Endometrial microvascular endothelial cells (primary cell): Measurements from ENCODE around the gene U2AF1. TPM values are rescaled to one million over a fixed set of nuclear protein-coding genes. Genes with fewer than 3 reads are reported as not detected.
"Not testable (repeated sequence)": the region's sequence is repeated elsewhere in the genome, so short reads cannot be mapped to it uniquely, and the experiment has no call there.

Source experiments
- in situ Hi-C: cut with HindIII; loops from 2 replicates; pipeline ENCODE4 v1.10.0; 2017; ENCODE audit warnings: low sequenced_read_pairs, low pct_unique_long_range_greater_than_20kb; ENCODE audit errors: inconsistent ontology term
- total RNA-seq: library from RNA; depleted of rRNA; stranded (reverse); fragments of >200 nt; gene quantifications from one replicate; pipeline ENCODE4 v1.2.3, GENCODE V29; 2015; ENCODE audit errors: inconsistent ontology term

The U2AF1 gene
- total RNA-seq, 1 donor from 2014 or later, result 17.0 TPM

- in situ Hi-C loops, result not testable (repeated sequence)
Observed at GRCh38 chr21:43089463-43089862, 17.9 kb downstream of the U2AF1 start.

DNA sequence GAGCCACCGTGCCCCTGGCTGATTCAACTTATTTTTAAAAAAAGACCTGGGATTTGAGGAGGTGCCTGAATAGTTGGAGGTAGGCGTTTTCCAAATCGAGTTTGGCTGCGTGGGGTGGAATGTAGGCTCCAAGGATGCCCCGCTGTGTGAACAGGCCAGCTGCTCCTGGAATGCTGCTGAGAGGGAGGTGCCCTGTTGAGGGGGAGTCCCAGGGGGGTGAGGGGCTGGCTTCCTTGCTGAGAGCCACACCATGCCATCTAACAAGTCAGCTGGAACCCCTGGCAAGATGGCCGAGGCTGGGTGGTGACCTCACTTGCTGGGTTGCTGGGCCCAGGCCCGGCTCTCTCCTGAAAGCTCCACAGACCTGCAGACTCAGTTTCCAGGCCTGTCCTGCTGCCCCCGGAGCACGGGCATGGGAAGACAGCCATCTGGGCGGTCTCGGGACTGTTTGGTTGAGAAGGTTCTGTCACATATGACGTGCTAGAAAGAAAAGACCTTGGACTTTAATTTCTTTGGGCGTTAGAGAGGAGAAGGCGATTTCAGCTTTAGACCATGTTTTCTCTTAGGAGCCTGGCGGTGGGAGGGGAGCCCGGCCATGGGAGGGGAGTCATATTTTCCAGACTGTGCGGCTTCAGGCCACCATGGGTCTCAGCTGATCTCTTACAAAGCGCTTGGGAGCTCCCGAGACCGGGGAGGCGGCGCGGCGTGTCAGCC, 24.6 kb downstream of the U2AF1 start:
- in situ Hi-C loops, result not testable (repeated sequence)

GRCh38 chr21:43076643-43077042, 30.7 kb downstream of the U2AF1 start:
- in situ Hi-C loops, result not testable (repeated sequence)

DNA sequence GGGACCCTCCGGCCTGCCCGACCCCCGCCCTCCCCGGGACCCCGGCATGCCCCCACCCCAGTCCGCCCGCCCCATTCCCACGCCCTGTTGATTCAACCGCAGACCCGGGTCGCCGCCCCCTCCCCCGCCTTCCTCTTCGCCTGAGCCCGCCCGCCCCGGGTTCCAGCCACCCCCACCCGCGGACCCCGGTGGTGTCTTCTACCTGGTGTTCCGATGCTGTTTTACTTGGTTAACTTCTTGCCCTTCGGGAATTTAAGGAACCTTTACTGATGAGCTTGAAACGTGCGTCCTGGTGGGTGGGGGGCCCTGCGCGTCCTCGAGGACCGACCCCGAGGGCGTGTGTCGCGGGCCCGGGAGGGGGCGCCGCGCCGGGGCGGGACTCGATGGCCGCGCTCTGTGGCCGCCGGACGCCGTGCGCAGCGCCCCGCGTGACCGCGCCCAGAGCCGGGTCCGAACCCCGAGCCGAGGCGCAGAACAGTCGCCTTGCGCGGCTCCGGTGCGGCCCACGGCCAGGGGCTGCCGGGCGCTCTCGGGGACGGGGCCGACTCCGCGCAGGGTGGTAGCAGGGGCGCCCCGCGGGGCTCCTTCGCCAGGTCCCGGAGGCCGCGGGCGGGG, 31.2 kb downstream of the U2AF1 start:
- in situ Hi-C loops, result not testable (repeated sequence)

GRCh38 chr21:43075170-43076022, 32.0 kb downstream of the U2AF1 start, which contains the start of gene CBS:
Gene CBS, minus strand, starts transcription at chr21:43075835. Its CDS starts 3,642 bp downstream, at chr21:43072193.
- in situ Hi-C loops, result not testable (repeated sequence)

GRCh38 chr21:43074401-43075169, 32.8 kb downstream of the U2AF1 start:
- in situ Hi-C loops, result not testable (repeated sequence)

- in situ Hi-C loops, result not testable (repeated sequence)
Observed at GRCh38 chr21:43072742-43073141, 34.6 kb downstream of the U2AF1 start.

DNA sequence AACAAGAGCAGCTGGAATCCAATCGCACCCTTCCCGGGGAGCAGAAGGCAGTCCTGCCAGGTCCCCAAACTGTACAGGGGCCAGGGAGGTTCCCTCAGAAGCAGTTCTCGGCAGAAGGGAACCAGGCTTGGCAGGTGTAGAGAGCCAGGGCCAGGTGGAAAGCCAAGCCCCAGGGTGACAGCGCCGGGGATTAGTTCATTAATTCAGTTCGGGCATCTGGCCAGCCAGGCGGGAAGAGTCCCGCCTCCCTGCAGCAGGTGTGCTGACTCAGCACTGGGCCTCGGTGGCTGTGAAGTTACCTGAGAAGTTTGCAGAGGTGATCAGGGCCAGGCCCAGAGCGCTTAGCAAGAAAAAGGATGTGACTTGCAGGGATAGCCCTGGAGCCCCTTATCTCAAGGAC, 37.7 kb downstream of the U2AF1 start:
- in situ Hi-C loops, result not testable (repeated sequence)

DNA sequence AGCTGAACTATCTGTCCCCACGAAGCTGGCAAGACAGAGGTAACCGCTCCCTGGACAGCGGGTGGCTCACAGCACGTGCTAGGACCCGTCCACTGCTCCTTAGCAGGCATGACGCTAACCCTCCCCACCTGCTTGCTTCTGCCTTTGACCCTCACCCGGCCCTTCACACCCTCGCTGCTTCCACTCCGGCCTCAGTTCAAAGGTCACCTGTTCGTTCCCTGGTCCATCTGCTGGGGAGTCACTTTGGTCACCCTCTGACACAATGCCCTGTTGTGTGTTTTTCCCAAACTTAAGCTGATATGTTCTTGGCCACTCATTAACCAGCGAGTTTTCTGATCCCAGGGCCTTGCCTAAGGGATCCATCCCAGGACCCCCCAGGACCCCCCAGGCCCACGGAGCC, 39.3 kb downstream of the U2AF1 start:
- in situ Hi-C loops, result not testable (repeated sequence)

DNA sequence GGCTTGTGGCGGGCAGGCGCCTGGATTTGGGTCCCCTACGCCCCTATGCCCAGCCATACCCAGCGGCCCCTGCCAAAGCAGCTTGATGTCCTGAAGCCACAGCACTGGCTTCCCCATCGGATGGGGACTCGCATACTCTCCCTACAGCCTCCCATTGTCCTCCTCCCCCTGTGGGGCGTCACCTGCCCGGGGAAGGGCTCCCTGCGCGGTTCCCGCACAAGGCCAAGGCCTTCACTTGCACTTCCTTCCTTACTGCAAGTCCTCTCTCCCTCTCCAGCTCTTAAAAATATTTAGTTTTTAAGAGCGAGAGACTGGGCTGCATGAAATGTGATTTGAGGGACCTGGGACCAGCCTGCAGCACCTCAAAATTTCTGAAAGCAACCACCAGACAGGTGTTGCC, 40.7 kb downstream of the U2AF1 start:
- in situ Hi-C loops, result not testable (repeated sequence)

GRCh38 chr21:43065991-43066390, 41.4 kb downstream of the U2AF1 start:
- in situ Hi-C loops, result not testable (repeated sequence)

DNA sequence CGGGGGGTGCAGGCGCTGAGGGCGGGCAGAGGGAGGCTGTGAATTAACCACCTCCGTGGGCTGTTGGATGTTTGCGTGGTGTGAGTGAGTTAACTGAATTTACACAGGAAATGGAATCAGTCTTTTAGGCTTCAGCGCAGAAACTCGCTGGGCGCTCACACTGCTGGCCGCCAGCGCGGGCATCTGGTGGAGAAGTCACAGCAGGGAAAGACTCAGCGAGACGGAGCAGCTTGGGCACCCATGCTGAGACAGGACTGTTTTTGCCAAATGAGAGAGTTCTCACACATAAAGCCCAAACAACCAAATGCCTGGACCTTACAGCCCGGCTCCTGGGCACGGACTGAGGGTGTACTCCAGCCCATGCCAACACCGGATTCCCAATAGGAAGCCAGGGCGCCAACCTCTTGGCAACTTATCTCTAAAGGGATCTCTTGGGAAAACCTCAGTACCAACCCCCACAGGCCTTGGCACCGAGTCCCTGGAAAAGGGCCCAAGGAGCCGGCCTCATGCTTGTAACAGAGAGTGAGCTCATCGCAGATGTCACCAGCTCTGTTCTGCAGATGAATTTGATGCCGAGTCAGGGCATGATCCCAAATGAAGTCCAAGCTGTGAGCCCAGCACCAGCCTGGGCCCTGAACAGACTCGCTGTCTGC, 43.0 kb downstream of the U2AF1 start:
- in situ Hi-C loops, result not testable (repeated sequence)

- in situ Hi-C loops, result not testable (repeated sequence)
Observed at GRCh38 chr21:43062955-43063664, 44.3 kb downstream of the U2AF1 start.

- in situ Hi-C loops, result not testable (repeated sequence)
Observed at GRCh38 chr21:43053112-43053511, 54.3 kb downstream of the U2AF1 start.

- in situ Hi-C loops, result not testable (repeated sequence)
Observed at GRCh38 chr21:43045876-43046821, 61.2 kb downstream of the U2AF1 start.

DNA sequence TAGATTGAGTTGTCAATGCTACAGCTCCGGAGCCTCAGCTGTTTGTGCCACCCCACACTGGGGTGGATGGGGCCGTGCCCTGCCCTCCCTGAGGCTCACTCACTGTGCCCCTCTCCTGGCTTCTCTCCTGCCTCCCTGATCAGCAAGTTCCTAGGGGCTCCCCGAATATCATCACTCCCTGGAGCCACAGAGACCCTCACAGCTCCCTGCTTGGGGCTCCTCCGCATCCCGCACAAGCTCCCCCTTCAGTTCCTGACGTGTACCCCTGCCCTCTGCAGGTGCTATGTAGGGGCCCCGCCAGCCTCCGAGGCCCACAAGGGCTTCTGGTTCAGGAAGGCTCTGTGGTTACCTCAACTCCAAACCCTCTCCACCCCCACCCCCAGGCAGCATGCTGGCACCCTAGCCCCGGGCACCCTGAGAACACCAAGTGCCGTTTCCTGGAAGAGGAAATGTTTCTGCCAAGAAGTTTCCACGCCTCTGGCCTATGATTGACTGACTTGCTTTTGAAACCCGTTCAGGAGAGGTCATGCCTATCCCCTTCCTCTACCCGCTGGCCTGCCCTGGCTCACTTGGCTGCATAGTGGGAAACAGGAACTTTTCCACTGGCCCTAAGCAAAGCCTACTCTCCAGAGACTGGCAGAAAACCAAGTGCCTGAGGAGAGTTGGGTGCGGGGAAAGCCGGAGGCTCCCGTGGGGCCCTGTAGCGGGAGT, 62.0 kb downstream of the U2AF1 start:
- in situ Hi-C loops, result not testable (repeated sequence)
